Kidney tubule cell (primary cell): Measurements from ENCODE around the gene KCNJ6.
A peak's percentile ranks its signal among the peaks of the same experiment; 100 is the strongest.

ENCODE experiments used
- DNase-seq: peaks from one replicate; pipeline ENCODE4 v3.0.0-alpha.2; 2018; ENCODE audit warnings: low spot score

Gene KCNJ6

DNA sequence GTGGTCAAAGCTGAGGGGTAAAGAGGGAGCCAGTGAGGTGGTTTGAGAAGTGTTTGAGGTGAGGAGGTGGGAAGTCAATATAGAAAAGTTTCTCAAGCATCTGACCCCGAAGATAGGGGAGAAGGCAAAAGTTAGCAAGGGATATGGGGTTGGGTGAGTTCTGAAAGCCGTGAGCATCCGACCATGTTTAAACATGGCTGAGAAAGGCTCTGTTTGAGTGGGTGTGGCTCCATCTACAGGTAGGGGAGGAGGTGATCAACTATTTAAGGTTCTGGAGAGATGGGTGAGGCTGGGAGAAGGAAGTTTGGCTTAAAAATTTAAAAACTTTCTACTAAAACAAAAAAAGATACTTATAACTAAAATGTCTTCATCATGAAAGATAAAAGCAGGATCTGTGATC, 273.8 kb downstream of the KCNJ6 start:
- DNase-seq, result peak; percentile 55

DNA sequence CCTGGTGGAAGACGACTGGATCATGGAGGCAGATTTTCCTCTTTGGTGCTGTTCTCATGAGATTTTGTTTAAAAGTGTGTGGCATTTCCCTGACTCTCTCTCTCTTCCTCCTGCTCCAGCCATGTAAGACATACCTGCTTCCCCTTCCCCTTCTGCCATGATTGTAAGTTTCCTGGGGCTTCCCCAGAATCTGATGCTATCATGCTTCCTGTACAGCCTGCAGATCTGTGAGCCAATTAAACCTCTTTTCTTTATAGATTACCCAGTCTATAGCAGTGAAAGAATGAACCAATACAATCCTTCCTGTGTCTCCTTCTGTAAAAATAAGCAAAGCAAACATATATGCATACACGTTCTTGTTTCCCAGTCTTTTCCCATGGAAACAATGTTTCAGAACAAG, 276.5 kb downstream of the KCNJ6 start:
- no peak for DNase-seq

DNA sequence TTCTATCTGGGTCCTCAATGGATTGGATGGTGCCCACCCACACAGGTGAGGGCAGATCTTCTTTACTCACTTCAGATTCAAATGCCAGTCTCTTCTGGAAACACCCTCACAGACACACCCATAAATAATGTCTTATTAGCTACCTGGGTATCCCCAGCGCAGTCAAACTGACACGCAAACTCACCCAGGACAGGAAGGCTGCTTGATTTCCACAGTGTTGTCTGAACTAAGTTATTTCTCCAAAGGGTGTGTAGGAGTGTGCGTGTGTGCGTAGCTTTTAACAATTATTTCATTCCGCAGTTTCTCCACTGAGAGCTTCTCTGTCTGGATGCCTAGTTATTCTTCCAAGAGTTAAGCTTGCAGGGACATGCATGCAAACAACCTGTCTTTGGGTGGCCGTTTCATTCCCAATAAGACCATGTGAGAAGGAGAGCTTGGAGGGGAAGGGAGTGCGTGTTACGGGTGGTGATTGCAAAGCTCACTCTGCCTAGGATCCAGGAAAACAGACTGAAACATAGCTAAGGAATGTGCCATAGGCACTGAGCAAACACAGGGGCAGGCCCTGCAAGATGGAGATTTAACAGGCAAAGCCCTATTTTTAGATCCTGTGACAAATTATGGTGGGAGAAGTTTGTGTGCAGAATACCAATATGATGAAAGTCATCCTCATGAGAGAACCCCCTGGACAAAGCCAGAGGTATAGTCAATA, 280.0 kb downstream of the KCNJ6 start:
- peak; percentile 85 for DNase-seq

DNA sequence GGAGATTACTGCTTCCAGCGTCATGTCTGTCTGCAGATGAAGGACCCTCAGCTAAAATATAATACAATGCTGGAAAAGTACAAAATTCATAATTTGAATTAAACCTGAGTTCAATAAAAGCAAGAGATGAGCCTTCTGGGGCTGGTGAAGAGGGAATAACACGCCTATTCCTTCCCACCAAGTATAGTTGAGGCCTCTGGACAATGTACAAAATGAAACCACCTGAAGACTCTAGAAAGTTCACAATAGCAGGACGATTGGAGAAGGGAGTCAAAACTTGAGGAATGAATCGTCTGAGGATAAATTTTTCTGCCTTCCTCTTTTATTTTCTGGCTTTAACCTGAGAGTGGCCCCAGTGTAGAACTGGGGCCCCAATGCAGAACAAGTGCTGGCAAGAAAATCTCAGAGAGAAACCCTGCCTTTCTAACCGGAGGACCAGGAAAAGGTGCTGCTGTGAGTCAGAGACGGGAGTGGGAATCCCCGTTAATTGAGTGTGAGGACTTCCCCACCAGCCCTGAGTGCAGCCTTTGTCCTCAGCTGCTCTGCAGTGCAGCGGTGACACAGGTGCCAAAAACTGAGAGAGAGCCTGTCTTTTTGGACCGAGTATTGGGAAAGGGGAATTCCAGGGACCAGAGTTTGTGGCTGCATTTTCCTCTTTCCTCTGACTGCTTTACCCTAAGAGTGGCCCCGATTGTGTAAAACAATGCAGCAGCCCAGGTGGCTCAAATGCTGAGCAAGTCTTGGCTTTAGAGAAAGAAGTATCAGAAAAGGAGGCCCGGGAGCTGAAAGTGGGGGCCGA, 284.7 kb downstream of the KCNJ6 start:
- peak; percentile 85 for DNase-seq

DNA sequence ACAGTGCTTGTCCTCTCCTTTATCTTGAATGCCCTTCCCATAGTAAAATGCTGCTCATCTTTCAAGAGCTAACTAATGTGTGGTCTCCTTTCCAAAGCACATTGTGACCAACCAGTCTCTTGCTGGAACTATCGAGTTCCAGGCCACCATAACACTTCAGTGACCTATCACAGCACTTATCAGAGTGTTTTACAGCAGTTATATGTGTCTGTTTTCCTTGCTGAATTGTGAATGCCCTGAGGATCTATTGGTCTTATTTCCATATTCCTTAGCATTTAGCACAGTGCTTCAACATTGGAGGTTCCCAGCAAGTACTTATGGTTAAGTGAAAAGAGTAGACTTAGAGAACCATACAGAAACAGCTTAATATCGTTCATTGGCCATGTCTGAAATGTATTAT, 285.4 kb downstream of the KCNJ6 start:
- DNase-seq, result no peak

DNA sequence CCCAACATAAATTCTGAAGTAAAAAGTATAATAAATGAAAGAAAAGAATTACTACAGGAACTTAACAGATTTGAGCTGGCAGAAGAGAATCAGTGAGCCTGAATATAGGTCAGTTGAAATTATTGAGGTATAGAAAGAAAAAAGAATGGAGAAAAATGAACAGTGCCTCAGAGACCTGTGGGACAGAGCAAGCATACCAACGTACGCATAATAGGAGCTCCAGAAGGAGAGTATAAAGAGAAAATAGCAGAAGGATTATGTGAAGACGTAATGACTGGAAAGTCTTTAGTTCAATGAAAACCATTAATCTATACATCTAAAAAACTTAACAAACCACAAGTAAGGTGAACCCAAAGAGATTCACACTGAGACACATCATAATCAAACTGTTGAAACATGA, 287.9 kb downstream of the KCNJ6 start:
- DNase-seq, result no peak

DNA sequence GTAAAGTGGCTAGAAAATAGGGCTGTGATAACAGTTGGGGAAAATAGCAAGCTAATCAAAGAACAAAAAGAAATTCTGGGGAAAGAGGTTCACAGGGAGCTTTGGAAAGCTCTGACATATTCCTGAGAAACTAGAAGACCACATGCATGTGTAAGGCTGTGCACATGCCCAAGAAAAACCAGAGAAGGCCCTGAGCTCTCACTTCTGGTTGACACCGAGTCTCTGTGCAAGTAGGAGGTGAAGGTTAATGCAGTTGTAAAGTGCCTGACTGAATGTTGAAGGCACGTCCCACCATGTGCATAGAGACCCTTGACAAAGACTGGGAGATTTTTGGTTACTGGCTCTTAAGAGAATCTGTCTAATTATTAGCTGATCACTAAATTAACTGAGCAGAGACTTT, 288.7 kb downstream of the KCNJ6 start:
- no peak for DNase-seq

DNA sequence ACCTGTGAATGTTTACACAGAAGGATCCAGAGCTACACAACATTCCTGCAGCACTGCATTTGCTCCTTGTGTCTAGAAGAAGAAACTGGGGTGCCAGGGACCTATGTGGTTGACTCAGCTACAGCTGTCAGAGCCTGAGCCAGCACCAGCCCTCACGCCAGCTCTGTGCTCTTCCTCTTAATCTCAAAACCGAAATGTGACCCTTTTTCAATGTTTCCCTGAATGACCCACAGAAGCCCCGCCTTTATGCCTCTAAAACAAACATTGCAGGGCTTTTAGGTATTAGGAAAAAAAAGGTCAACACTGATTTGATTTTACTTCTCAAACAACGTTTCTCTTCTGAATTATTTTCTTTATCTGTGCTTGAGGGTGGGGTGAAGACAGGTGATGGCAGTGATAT, 289.2 kb downstream of the KCNJ6 start:
- DNase-seq, result peak; percentile 5

DNA sequence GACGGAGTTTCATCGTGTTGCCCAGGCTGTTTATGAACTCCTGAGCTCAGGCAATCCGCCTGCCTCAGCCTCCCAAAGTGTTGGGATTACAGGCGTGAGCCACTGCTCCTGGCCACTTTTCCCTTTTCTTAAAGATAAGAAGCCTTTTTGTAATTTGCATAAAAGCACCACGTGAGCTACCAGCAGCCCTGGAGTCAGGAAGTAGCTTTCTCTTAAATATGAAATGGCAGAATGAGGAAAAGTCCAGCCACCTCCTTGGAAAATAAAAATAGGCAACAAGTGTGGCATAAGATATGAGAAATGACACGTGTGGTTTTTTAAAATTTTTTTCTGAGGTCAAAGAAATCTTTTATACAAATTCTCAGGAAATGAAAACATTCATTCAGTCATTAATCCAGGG, 289.9 kb downstream of the KCNJ6 start:
- DNase-seq, result no peak

DNA sequence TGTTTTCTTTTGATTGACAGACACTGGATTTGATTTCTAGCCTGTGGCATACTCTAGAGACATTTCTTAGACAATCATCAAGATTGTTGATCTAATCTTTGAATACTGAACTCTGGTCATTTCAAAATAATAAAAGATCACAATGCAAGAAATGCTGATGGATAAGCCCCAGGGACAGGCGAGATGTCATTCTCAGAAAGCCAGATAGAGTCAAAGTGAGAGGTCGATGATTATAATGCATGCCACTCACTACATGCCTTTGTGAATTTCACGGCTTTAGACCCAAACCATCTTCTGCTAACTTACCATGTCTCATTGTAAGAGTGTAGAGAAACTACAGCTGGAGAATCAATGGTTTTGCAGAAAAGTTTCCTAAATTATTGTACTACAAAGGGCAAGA, 292.6 kb downstream of the KCNJ6 start:
- DNase-seq, result no peak

DNA sequence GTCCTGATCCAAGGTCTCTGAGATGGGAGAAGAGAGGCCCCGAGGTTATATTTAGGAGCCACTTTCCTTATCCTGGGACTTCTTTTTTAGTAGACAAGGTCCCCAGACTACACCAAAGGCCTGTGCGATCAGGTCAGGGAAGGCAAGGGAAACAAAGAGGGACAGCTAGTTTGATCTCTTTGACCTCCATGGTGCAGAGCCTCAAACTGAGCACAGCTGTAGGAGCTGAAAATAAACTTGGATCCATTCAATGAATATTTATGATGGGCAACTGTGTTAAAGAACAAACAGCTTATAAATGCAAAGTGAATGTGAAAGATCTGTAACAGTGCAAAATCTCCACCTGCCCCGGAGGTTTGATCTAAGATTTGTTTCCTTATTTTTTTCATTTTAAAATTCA, 293.1 kb downstream of the KCNJ6 start:
- DNase-seq, result no peak

DNA sequence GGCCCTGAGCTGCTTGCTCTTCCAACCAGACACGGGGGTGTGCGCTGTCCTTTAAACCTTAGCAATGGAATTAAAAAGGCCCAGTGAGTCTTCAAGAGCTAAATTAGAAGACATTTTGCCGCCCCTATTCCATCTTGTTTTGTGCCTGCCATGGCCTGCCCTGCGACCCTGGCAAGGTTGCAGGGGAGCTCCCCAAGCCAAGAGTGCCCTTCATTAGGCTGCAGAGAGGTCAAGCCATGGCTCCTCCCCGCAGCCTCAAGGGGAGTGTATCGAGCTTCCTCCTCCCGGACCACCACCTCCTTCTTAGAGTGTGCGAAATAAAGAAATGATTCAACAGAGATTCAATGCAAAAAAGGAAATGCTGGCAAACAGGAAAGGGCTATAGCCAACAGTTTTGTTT, 293.5 kb downstream of the KCNJ6 start:
- no peak for DNase-seq

DNA sequence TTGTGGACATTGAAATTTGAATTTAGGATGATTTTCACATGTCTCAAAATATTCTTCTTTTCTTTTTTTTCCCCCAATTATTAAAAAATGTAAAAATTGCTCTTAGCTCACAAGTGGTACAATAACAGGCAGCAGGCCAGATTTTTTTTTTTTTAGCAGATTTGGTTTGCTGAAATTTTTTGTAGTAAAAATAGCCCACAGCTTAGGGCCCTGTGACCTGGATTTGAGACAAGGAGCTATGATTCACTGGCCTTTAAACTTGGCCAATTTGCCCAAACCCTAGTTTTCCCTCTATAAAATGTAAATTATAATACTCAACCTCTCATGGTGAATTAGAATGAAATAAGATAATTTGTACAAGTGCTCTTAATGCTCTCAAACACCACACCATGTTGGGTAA, 295.9 kb downstream of the KCNJ6 start:
- no peak for DNase-seq

DNA sequence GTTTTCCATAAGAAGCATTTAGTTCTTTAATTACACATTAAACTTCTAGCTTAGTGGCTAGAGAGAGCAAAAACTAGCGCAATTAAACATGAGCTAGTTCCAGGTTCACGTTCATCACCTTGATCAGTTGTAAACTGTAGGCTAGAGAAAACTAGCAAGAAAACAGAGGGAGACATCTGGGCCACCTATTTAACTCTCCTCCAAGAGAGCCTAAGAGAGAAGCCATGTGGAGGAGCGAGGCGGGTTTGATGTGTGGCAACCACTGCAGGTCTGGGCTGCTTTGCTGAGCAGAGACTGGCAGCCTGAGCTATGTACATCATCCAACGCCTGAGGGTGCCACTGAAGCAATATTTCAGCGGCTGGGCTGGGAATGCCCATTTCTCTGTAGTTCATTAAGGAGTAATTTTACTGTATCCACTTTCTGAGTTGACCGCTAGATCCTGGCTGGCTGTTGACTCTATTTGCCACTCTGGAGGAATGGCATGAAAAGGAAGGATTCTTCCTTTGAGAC, 296.7 kb downstream of the KCNJ6 start:
- DNase-seq, result no peak

DNA sequence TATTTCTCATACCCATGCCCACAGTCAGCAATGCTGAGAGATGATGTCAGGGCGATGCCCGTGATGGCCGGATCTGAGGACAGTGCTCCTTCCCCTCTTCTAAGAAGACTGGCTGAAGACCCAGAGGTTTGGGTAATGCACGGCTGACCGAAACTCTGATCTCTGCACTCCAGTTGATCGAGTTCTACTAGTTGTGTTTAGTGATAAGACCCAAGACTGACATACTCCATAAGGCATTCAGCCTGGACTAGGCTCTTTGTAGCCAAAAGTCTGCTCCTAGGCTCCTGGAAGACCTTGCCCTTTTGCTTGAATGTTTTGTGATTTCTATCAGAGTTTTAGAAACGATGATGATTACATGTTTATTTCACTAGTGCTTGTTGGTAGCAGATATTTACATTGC, 298.2 kb downstream of the KCNJ6 start:
- DNase-seq, result no peak

DNA sequence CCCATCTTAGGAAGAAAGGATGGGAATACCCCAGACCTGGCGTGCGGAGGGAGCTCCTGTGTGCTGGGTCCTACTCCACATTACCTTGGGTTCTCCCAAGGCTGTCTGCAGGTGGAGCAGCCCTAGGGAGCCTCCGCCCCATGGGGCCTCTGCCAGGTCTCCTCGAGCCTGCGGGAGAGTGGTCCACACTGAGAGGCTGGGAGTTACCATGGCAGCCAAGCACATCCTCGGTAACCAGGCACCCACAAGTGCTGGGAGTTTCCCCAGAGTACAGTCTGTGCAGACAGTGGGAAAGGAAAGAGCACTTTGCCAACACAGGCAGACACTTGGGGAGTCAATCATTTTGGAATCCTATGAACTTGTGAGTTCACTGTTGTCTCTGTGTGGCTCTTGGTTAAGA, 300.3 kb downstream of the KCNJ6 start:
- DNase-seq, result no peak

DNA sequence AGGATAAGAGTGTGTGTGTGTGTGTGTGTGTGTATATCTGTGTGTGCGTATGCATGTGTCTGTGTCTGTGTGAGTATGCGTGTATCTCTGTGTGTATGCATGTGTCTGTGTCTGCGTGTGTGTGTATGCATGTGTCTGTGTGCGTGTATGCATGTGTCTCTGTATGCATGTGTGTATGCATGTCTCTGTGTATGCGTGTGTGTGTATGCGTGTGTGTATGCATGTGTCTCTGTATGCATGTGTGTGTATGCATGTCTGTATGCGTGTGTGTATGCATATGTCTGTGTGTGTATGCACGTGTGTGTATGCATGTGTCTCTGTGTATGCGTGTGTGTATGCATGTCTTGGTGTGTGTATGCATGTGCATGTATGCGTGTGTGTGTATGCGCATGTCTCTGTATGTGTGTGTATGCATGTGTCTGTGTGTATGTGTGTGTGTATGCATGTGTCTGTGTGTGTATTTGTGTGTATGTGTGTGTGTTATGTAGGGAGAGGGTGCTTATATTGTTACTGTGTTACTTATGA, 301.8 kb downstream of the KCNJ6 start:
- DNase-seq, result no peak

DNA sequence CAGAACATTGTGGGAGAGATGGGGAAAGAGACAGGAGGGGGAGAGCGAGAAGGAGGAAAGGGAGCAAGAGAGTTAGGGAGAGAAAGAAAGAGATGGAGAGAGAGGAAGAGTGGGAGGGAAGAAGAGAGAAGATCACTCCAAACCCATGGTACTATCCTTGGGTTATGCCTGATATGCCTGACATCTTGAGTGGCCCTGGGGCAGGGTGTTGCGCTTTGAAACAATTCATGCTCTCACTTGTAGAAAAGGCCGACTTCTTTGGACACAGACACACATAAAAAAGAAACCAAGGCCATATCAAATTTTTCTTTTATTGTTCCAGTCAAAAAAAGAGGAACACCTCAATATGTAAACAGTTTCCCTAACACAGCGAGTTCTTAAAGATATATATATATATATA, 309.2 kb downstream of the KCNJ6 start:
- no peak for DNase-seq

DNA sequence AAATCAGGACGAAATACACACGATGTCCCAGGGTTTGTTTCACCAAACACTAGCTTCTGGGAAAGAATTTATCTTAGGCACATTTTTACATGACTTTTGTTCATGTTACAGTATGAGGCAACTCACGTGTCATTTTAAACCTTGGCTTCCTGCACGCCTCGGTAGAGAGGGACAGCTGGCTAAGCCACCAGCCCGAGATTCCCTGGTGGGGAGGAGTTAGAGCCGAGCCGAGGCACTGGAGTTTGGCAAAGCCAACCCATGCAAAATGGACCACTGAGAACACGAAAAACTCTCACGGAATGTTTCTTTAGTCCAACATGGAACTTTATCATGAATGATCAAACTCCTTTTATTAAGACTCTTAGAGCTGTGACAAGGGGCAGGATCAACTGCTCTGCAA, 309.7 kb downstream of the KCNJ6 start:
- no peak for DNase-seq

DNA sequence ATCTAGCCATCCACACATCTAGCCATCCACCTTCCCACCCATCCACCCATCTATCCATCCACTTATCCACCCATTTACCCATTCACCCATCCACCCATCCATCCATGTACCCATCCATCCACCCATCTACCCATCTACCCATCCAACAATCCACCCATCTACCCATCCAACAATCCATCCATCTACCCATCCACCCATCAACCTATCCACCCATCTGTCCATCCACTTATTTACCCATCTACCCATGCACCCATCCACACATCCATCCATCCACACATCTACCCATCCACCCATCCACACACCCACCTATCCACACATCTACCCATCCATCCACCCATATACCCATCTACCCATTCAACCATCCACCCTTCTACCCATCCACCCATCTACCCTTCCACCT, 311.3 kb downstream of the KCNJ6 start:
- DNase-seq, result no peak

DNA sequence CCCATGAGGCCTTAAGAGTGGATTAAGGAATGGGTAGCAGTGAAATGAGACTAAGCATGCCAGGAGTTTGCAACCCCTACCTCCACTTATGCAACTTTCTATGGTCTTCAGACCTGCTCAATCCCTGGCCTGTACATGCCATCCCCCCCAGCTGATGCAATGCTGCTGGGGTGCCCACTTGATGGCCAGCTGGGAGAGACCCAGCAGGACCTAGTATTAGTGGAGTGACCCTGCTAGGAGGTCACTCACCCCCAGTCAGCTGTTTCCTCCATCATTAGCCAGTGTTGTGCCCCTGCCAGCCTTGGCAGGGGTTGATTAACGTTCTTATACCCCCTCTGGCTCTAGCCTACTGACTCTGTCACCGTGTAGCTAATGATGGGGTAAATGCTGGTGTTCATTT, 313.1 kb downstream of the KCNJ6 start:
- DNase-seq, result no peak

DNA sequence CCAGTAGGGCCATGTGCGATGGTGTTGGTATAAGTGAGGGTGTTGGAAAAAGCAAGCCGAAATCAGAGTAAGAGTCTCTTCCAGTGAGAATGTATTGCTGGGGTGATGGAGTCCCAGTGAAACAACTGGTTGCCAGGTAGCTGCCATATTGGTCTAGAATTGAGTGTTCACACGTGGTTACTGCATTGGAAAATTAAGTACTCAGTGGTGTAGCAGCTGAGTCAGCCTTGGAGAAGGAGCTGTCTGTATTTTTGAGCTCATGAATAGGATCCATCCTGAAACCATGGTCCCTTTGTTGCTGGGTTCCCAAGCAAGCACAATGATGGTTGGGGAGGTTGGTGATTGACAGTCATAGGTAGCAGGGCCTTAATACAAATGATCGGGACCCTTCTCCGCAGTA, 314.3 kb downstream of the KCNJ6 start:
- no peak for DNase-seq

DNA sequence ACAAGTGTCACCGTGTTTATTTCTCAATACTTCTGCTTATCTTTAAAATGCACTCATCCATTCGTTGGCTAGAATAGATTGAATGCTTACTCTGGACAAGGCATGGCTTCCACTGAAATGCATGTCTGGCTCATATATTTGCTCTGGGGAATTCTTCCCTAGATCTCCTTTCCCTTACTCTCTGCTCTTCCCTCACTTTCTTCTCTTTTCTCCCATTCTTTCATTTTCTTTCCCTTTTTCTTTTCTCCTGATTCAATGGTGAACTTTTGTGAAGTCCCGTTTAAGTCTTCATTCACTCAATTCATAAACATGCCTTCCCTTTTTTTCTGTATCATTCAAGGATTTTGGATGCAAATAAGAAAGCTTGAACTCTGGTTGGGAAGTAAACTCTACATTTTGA, 315.2 kb downstream of the KCNJ6 start:
- DNase-seq, result no peak
